Anterior cingulate cortex (tissue), 58 donors: ENCODE data around the gene KRT79.

Experiments
- DNase-seq, 58 donors: peaks; one replicate each; lab custom pipeline; 2025; lab: John Stamatoyannopoulos, UW

The KRT79 gene

DNA sequence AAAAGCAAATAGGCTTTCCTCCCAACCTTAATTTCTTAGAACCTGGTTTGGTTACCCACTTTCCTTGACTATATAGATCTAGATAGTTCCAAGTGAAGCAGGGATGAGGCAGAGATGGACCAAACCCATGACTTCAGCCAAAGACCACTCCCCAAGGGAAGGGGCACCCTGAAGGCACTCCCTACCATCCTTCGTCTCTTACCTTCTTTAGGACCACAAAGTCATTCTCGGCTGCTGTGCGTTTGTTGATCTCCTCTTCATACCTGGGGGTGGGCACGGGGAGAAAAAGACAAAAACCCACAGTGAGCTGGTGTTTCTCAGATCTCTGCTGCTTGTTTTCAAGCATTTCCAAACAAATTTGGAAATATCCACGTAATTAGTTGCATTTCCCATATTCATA, 23.6 kb downstream of the KRT79 start:
- DNase-seq, result no peak

DNA sequence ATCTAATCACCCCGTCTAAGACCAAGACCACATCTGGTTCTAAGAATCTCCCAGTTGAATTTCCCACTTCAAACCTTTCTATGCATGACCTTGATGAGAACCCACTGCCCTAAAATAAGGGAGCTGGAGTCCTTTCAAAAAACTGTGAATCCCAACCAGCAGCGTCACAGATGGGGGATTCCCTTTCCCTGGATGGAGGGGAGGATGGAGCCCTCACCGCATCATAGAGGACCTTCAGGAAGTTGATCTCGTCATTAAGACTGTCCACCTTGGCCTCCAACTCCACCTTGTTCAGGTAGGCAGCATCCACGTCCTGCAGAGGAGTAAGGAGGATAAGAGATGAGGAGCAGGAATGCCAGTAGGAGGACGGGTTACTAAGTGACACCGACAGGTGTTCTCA, 24.9 kb downstream of the KRT79 start:
- DNase-seq, result no peak

DNA sequence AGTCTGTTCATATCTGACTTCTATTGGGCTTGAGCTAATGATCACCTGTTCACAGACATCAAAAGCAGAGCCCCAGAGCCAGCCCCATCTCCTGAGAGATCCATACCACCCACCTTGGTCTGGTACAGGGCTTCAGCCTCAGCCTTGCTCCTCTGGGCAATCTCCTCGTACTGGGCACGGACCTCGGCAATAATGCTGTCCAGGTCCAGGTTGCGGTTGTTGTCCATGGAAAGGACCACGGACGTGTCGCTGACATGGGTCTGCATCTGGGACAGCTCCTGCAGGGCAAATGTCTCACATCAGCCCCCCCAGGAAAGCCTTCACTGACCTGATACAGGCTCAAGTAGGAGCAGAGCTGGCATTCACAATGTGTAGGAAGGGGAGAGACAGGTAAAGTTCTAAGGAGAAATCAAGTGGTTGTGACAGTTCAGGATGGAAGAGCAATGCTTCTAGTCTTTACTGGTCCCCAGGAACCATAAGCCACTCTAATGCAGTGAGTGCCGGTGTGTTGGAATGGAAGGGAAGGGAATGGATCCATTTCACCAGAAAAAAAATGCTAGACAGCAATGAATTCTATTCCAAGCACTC, 25.4 kb downstream of the KRT79 start:
- DNase-seq, result no peak

DNA sequence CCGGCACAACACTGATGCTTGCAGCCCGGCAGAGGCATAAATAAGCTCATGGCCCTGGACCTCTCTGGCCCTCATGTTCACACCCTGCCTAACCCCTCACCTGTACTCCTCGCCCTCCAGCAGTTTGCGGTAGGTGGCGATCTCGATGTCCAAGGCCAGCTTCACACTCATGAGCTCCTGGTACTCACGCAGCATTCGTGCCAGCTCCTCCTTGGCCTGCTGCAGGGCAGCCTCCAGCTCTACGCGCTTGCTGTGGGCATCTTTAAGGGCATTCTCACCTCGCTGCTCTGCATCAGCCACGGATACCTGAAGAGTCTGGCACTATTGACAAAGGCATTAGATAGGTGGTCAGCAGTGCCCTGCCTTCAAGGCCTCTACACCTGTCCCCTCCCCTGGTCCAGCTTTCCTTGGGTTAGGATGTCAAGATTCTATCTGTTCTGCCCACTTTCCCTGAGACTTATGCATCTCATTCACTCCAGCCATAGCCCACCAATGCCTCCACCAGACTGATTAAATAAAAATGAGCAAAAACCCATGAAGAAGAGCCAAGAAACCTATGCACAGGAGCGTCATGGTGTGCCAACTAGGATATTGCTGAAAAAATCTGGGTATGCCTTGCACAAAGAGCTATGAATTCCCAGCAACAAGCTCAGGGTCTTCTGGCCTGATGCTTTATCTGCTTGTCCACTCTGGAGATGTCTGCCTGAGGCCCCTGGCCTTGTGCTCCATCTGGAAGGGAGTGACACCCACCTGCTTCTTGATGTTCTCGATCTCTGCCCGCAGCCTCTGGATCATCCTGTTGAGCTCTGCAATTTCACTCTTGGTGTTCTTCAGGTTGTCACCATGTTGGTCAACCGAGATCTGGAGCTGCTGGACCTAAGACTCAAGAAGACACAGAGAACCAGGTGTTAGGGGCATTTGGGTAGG, 26.3 kb downstream of the KRT79 start:
- no peak for DNase-seq

DNA sequence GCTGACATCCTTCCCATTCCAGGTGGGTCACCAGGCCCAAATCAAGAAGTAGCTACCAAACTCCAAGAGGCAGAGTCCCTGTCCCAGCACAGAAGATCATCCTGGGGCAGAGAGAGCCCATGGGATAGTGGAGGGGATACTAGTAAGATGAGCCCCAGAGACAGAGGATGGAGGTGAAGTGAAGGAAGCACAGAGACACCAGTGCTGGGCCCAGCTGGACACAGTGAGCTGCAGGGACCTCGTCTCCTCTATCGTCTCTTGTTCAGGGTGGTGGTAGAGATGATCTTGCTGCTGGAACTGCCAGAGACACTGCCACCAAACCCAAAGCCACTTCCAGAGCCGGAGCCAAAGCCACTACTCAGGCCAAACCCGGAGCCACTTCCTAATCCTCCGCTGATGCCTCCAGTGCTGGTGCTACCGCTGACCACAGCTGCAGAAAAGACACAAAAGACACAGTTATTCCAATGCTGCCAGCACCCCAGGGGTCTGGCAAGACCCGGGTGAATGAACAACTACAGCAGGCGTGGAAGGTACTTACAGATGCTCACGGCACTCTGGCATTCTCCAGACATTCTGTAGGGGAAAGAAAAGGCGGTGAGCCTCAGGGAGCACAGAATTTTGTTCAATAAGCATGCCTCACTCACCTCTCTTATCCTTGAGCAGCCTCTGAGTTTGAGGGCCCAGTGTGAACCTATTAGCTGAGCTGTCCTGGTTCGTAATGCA, 27.1 kb downstream of the KRT79 start:
- DNase-seq, result no peak

DNA sequence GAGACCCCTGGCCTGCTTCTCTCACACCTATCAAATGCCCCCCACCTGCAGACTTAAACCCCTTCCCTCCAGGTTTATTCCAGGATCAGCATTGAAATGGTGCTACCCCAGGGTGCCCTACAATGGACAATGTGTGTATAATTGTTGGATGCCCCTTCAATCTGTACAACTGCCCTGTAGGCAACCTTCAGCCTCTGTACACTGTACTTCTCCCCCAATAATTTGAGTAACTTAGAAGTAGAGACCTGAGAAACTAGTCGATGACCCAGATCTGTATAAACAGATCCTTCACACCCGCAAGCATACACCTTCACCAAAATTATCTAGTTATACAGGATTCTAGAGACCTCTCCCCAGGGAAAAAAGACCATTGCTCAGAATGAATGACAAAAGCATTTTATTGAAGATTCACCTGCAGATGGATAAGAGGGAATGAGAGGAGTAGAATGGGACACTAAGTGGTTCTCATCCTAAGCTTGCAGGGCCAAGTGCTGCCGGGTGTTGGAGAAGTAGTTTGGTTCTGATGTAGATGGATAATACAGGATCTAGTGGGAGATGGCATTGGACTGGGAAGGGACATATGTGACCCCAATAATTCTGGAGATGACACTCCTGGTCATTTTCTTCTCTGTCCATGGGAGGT, 27.8 kb downstream of the KRT79 start:
- DNase-seq, result no peak

DNA sequence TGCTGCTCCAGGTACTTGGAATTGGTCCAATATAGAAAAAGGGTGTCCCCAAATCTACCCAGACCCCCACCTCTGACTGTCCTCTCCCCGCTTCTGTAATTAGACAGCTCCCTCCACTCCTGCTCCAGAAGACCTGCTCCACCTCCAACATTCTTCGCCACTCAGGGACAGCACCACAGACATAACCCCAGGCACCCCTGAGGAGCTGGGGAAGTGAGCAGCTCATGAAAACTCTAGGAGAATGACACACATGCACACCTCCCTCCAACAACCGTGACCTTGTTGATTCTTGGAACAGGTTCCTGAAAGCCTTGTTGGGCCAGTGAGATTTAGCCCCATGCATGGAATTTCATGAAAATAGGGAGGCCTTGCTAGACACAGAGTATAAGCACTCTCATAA, 28.4 kb downstream of the KRT79 start:
- no peak for DNase-seq

DNA sequence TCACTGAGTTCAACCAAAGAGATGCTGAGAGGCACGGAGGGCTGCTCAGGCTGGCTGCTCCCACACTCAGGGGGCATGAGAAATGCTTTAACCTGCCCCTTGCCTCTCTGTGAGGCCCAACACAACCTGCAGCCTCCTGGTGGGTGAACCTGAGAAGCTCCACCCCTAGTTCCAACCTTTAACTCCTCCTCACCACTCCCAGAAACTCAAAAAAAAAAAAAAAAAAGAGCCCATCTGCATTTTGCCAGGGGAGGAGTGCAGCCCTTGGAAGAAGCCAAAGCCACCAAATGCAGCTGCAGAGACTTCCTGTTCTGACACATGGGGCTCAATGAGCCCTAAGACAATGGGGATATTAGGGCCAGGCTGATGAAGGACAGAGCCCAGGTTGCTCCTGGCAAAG, 29.1 kb downstream of the KRT79 start:
- DNase-seq, result no peak

DNA sequence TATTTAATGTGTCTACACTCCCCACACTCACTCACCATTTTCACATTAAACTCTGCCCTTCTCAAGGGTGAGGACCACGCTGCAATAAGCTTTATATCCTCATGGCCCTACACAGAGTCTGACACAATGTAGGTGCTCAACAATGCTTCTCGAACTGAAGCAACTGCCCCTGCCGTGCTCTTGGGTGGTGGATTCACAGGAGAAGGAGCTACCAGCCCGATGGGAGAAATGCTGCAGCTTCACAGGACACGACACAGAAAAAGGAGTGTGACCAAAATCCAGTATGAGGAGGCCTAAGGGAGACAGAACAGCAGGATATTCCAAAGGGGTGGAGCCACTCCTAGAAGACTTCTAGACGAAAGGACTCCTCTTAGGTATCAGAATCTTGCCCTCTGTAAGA, 31.7 kb downstream of the KRT79 start:
- no peak for DNase-seq

DNA sequence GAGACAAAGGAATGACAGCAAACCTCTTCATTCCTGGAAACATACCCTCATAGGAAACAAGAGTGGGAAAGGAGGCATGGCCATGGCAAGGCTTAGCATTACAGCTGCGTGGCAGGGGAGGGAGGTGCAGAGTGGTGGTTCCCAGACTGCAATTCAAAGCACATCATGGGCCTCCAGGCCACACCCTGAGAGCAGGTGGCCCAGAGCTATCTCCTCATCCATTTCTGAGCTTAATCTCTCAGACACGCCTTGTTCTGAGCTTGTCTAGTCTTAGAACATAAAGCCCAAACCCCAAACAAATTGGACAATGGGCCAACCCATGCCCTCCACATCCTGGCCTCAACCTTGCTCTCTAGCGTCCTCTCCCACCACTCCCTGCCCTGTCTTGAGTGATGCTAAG, 32.3 kb downstream of the KRT79 start:
- DNase-seq, result no peak

DNA sequence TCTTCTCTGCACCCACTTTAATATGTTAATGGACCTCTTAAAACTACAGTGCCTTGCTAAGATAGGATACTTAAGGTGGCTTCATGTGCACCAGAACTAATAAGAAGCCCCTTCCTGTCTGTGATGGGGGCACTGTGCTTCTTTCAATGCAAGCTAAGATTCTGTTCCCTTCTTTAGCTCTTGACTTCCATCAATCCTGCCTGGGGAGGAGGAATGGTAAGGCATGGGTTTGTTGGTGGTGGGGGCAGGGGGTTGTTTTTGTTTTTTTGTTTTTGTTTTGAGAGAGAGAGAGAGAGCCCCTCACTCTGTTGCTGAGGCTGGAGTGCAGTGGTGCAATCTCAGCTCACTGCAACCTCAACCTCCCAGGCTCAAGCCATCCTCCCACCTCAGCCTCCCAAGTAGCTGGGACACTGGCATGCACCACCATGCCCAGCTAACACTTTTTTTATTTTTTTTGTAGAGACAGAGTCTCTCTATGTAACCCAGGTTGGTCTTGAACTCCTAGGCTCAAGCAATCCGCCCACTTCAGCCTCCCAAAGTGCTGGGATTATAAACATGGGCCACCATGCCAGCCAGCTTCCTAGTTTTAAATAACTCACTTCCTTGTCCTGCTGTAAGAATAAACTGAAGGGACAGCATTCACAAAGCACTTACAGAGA, 33.7 kb downstream of the KRT79 start:
- DNase-seq, result no peak

DNA sequence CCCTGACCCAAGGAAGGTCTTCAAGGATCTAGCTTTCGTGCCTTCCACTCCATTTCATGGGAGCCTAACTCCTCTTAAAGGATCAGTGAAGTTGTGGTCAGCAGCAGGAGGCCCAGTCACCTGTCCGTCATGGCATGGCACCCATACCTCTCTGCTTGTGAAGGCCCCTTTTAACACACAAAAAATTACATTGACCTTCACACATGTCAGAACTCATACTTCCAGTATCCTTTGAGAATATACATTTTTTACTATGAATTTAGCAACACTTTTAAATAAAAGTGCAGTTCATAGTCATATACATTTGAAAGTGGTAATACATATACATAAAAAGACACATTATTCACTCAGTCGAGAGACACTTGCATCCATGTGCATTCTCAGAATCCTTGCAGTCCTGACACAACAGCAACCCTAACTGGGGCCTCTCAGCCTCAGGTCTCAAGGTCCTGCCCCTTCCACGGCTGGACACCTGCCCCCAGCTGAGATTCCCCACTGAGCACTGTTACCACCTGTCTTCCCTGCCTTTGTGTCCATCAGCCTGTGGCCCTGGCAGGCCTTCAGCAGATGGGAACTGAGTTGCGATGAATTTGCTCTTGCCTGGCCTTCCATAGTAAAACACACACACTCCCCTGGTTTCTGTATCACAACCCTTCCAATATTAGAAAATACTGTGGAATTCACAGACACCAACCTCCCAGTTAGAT, 34.5 kb downstream of the KRT79 start:
- no peak for DNase-seq

DNA sequence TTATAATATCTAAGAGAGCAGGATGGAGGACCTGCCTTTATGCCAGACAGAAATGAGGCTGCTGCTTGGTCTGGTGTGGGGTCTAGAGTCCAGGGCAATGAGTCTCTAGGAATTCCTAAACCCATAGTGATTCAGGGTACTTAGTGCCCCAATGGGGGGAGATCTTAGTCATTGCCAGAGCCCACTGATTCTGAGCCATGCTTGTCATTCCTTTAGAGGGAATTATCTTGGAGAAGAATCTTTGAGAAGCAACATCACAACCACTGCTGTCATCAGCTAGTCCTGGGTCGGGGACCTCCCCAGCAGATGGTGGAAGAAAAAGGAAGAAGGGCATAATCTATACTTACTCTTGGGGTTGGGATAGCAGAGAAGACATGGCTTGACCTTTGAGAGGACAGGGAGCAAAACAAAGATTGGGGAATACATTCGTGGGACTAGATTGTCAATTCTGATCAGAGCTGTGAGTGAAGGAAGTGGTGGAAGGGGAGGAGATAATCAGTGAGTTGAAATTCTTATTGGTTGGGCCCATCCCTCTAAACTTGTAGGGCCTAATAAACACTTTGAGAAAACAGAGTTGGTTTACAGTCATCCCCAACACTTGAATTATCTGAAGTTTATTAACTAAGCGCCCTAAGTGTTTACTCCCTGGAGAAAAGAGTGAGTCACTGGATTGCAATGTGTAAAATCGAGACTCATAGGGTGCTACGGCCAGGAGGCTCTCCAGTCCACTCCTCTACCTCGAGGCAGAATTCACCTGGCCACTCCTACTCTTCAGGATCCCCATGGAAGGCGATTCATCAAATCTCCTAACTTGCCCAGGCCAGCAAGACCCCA, 35.2 kb downstream of the KRT79 start:
- DNase-seq, result no peak

DNA sequence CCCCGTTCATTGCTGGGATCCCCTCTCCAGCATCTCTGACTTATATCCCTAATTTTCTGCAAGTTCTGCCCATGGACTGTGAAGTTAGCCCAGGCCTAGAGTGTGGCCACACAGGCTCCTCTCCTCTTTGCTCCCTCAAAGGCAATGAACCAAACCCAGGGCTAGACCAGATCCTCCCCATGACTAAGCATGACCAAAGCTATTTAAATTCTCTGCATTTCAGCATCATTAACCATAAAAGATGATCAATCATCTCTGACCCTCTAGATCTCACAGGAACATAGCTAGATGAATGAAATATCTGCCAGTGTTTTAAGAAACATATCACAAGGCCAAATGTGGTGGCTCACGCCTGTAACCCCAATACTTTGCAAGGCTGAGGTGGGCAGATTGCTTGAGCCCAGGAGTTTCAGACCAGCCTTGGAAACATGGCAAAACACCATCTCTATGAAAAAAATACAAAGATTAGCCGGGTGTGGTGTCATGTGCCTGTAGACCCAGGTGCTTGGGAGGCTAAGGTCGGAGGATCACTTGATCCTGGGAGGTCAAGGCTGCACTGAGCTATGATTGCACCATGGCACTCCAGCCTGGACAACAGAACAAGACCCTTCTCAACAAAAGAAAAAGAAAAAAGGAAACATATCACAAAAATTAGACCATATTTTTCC, 36.0 kb downstream of the KRT79 start:
- no peak for DNase-seq

DNA sequence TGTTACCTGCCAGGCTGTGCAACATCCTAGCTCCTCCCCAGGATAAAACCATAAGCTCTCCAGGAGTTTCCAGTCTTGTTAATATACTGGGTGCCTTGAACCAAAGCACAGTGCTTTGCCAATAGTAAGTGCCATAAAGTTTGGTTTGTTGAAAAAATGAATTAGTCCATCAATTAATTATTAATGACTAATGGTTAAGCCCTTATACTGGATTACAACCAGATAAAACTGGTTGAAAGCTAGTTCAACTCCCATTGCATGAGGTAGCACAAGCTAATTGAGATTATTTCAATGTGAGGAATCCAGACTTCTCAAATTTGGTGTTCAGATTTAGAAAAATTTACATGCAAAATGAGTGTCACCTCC, 36.6 kb downstream of the KRT79 start:
- no peak for DNase-seq

DNA sequence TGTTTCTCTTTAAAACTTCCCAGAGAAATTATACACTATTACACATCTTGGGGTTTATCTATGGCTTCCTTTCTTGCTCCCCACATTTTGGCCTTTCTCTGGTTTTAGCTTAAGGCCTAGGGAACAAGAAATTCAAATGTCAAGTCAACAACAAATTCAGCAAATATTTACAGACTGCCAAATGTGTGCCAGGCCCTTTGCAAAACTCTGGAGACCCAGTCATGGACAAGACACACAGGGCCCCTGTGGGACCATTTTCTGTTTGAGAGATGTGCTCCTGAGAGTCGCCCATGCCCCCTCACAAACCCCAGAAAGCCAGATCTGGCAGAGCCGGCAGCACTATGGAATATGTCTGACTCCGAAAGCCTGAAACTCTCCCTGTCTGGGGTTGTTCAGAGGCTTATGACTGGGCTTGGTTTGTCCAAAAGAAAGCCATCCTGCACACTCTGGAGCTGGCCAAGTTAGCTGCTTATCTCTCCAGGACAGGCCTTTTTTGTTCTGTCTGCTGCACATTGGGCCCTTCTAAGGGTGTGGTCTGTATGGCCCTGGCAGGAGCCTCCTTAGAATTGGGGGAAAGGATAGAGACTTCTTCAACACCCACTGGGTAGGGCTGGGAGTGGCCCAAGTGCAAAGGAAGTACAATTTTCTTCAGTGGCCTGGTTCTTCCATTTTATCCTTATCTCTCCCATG, 37.1 kb downstream of the KRT79 start:
- DNase-seq, result no peak

DNA sequence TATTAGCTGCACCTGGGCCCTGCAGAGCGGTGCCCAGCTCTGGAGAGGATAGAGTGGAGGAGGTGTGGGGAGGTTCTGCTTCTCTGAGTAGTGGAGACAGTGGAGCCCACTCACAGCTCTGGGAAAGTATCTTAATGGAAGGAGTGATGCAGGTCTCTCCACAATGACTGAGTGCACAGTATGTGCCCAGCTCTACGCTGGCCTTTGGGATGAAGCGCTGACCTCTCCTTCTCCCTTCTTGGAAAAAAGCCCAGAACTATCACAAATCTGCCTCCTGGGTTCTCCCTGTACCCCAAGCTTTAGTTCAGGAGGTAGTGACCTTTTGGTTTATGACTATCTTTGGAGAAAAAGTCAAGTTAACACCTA, 37.7 kb downstream of the KRT79 start:
- DNase-seq, result no peak
